SK-N-SH treated with all-trans-retinoic acid at 6 μM for 48 hours (cell line): ENCODE results near the gene RASGEF1C.

Experiments
- ATAC-seq: fragments of 200-7000 bp; cut with Tn5 transposase; 3 replicates; pipeline ENCODE4 v1.9.1; 2020; ENCODE audit warnings: mild to moderate bottlenecking, moderate library complexity
- ARNTL ChIP-seq: fragments of 450-650 bp; formaldehyde crosslinking; IDR thresholded peaks from 2 replicates; pipeline ENCODE4 v1.5.0; 2020; ENCODE audit warnings: low read depth, mild to moderate bottlenecking, moderate library complexity, borderline replicate concordance
- BACH2 ChIP-seq: fragments of 250-450 bp; sonication (Bioruptor Pico); IDR thresholded peaks from 2 replicates; pipeline ENCODE4 v1.9.0; 2021; ENCODE audit warnings: mild to moderate bottlenecking, borderline replicate concordance
- CSRNP3 ChIP-seq: fragments of 250-450 bp; sonication (Bioruptor Pico); IDR thresholded peaks from 2 replicates; pipeline ENCODE4 v1.5.1; 2021; ENCODE audit warnings: mild to moderate bottlenecking, moderate library complexity
- ESRRG ChIP-seq: fragments of 250-450 bp; sonication (Bioruptor Pico); IDR thresholded peaks from 2 replicates; pipeline ENCODE4 v1.6.1; 2021; ENCODE audit warnings: mild to moderate bottlenecking
- GLIS3 ChIP-seq: fragments of 250-450 bp; sonication (Bioruptor Pico); IDR thresholded peaks from 2 replicates; pipeline ENCODE4 v1.5.0; 2020; ENCODE audit warnings: mild to moderate bottlenecking, moderate library complexity
- ISL1 ChIP-seq: fragments of 250-450 bp; sonication (Bioruptor Pico); IDR thresholded peaks from 2 replicates; pipeline ENCODE4 v2.1.2; 2022; ENCODE audit warnings: mild to moderate bottlenecking, moderate library complexity
- PATZ1 ChIP-seq: fragments of 250-450 bp; sonication (Bioruptor Pico); IDR thresholded peaks from 2 replicates; pipeline ENCODE4 v1.8.0; 2020; ENCODE audit warnings: mild to moderate bottlenecking, moderate library complexity, borderline replicate concordance
- PPARA ChIP-seq: fragments of 250-450 bp; sonication (Bioruptor Pico); IDR thresholded peaks from 2 replicates; pipeline ENCODE4 v1.5.0; 2020; ENCODE audit warnings: mild to moderate bottlenecking, borderline replicate concordance
- RARB ChIP-seq: fragments of 250-450 bp; sonication (Bioruptor Pico); IDR thresholded peaks from 2 replicates; pipeline ENCODE4 v1.8.0; 2021; ENCODE audit warnings: mild to moderate bottlenecking, moderate library complexity
- SNAI2 ChIP-seq: fragments of 250-450 bp; sonication (Bioruptor Pico); IDR thresholded peaks from 2 replicates; pipeline ENCODE4 v1.5.0; 2020; ENCODE audit warnings: mild to moderate bottlenecking, moderate library complexity
- TCF4 ChIP-seq: fragments of 250-450 bp; sonication (Bioruptor Pico); IDR thresholded peaks from 2 replicates; pipeline ENCODE4 v1.8.0; 2021; ENCODE audit warnings: mild to moderate bottlenecking, moderate library complexity, borderline replicate concordance
- TOX ChIP-seq: fragments of 250-450 bp; sonication (Bioruptor Pico); IDR thresholded peaks from 2 replicates; pipeline ENCODE4 v1.8.0; 2021; ENCODE audit warnings: mild to moderate bottlenecking, moderate library complexity, borderline replicate concordance
- TSHZ2 ChIP-seq: fragments of 250-450 bp; sonication (Bioruptor Pico); IDR thresholded peaks from 2 replicates; pipeline ENCODE4 v1.5.0; 2020; ENCODE audit warnings: mild to moderate bottlenecking, moderate library complexity
- ZC3H10 ChIP-seq: fragments of 250-450 bp; sonication (Bioruptor Pico); IDR thresholded peaks from 2 replicates; pipeline ENCODE4 v1.5.1; 2021; ENCODE audit warnings: mild to moderate bottlenecking, moderate library complexity
- ZNF565 ChIP-seq: fragments of 450-650 bp; formaldehyde crosslinking; conservative IDR thresholded peaks from 2 replicates; pipeline ENCODE4 v1.5.0; 2020; ENCODE audit warnings: low read depth, mild to moderate bottlenecking, moderate library complexity
- ZNF8 ChIP-seq: fragments of 450-650 bp; formaldehyde crosslinking; IDR thresholded peaks from 2 replicates; pipeline ENCODE4 v1.5.0; 2020; ENCODE audit warnings: mild to moderate bottlenecking, moderate library complexity
- TF ChIP-seq, protein P1 (sequence below): fragments of 250-450 bp; sonication (Bioruptor Pico); IDR thresholded peaks from 2 replicates; pipeline ENCODE4 v1.8.0; 2021; ENCODE audit warnings: low read depth, mild to moderate bottlenecking, moderate library complexity, borderline replicate concordance
- TF ChIP-seq, protein P2 (sequence below): fragments of 250-450 bp; sonication (Bioruptor Pico); IDR thresholded peaks from 2 replicates; pipeline ENCODE4 v1.5.1; 2020; ENCODE audit warnings: low read depth, mild to moderate bottlenecking, moderate library complexity

Gene RASGEF1C

DNA sequence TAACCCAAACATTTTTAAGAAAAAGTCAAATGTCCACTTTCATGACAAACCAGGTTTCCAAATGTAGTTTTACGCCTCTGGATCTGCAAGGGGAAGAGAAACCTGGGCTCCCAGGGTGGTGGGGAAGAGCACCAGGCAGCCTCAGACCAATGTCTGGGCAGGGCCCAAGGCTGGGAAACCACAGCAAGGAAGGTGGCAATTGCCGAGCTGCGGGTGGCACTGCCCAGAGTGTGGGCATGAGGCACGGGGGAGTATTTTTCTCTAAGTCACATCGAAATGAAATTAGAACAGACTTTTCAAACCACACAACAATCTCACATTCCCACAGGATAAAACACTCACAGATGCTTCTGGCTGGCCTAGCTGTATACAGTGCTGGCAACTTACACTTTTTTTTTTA is 32.6 kb upstream of the RASGEF1C start:
- TF ChIP-seq GLIS3, result no peak
- ATAC-seq, result no peak

- TF ChIP-seq ZNF8 (no peak), TCF4 (CRISPR knock-in tag) (no peak), ARNTL (CRISPR knock-in tag) (no peak), PPARA (CRISPR knock-in tag) (no peak), SNAI2 (CRISPR knock-in tag) (no peak), ESRRG (CRISPR knock-in tag) (no peak), ISL1 (CRISPR knock-in tag) (no peak), BACH2 (no peak), TOX (CRISPR knock-in tag) (no peak), GLIS3 (no peak), PATZ1 (CRISPR knock-in tag) (no peak)
- TF ChIP-seq, protein P1, sequence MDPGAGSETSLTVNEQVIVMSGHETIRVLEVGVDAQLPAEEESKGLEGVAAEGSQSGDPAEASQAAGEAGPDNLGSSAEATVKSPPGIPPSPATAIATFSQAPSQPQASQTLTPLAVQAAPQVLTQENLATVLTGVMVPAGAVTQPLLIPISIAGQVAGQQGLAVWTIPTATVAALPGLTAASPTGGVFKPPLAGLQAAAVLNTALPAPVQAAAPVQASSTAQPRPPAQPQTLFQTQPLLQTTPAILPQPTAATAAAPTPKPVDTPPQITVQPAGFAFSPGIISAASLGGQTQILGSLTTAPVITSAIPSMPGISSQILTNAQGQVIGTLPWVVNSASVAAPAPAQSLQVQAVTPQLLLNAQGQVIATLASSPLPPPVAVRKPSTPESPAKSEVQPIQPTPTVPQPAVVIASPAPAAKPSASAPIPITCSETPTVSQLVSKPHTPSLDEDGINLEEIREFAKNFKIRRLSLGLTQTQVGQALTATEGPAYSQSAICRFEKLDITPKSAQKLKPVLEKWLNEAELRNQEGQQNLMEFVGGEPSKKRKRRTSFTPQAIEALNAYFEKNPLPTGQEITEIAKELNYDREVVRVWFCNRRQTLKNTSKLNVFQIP (CRISPR knock-in tag), result no peak
- no peak for ATAC-seq
Observed at GRCh38 chr5:180238631-180239030, 29.6 kb upstream of the RASGEF1C start.

DNA sequence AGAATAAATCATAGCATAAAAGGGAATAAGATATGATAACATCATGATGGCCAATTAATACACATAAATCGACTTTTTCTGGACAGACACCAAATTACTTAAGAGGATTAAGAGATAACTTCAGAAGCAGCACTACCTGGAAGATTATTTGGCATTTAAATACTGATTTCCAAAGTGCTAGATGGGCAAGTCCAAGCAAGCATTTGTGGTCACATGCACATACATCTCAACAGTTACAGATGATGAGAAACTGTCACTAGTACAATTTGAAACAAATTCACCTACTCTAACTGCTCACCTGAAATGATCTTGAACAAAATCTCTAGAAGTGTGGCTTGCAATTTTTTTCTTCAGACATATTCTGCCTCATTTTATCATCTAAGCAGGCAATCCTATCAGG is 26.8 kb upstream of the RASGEF1C start:
- no peak for TF ChIP-seq CSRNP3 (CRISPR knock-in tag)
- no peak for TF ChIP-seq ESRRG (CRISPR knock-in tag)
- no peak for TF ChIP-seq ZNF565 (CRISPR knock-in tag)
- no peak for TF ChIP-seq RARB (CRISPR knock-in tag)
- TF ChIP-seq TCF4 (CRISPR knock-in tag), result no peak
- TF ChIP-seq SNAI2 (CRISPR knock-in tag), result no peak
- TF ChIP-seq GLIS3, result no peak
- TF ChIP-seq, protein P2, sequence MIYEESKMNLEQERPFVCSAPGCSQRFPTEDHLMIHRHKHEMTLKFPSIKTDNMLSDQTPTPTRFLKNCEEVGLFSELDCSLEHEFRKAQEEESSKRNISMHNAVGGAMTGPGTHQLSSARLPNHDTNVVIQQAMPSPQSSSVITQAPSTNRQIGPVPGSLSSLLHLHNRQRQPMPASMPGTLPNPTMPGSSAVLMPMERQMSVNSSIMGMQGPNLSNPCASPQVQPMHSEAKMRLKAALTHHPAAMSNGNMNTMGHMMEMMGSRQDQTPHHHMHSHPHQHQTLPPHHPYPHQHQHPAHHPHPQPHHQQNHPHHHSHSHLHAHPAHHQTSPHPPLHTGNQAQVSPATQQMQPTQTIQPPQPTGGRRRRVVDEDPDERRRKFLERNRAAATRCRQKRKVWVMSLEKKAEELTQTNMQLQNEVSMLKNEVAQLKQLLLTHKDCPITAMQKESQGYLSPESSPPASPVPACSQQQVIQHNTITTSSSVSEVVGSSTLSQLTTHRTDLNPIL, result no peak
- no peak for TF ChIP-seq ZC3H10 (CRISPR knock-in tag)
- TF ChIP-seq PPARA (CRISPR knock-in tag), result no peak
- TF ChIP-seq, protein P1 (CRISPR knock-in tag), result no peak
- no peak for TF ChIP-seq TSHZ2
- no peak for TF ChIP-seq ISL1 (CRISPR knock-in tag)
- TF ChIP-seq BACH2, result no peak
- no peak for ATAC-seq
